Ovary (tissue), 9 donors: ENCODE measurements around the gene NPIPB2. TPM values are rescaled to one million over a fixed set of nuclear protein-coding genes. Genes with fewer than 3 reads are reported as not detected.
"Not testable (repeated sequence)": the region's sequence is repeated elsewhere in the genome, so short reads cannot be mapped to it uniquely, and the experiment has no call there.

ENCODE experiments used
- DNase-seq, 5 donors: peaks; one replicate each; pipeline ENCODE4 v3.0.0-alpha.2; 2019 to 2020
- H3K27ac ChIP-seq, 2 donors: fragments of 200-600 bp; one replicate each; pipeline versions ENCODE4 v1.5.1 to v1.8.0; 2019 to 2022
- H3K27me3 ChIP-seq: fragments of 200-600 bp; one replicate; pipeline ENCODE4 v1.8.0; 2022
- H3K36me3 ChIP-seq: fragments of 200-600 bp; sonication (generic); one replicate; pipeline ENCODE4 v1.5.1; 2019
- H3K4me1 ChIP-seq: one replicate; pipeline ENCODE4 v1.8.1; 2013; ENCODE audit warnings: mild to moderate bottlenecking, moderate library complexity; ENCODE audit not compliant: insufficient read depth
- H3K4me3 ChIP-seq: fragments of 200-600 bp; sonication (generic); one replicate; pipeline ENCODE4 v1.5.1; 2017
- H3K9me3 ChIP-seq, 2 donors: fragments of 200-600 bp in 1 of 2; sonication (generic) in 1 of 2; one replicate each; pipeline versions ENCODE4 v1.5.1 to v1.8.1; 2013 to 2019; ENCODE audit warnings: mild to moderate bottlenecking in 1 of 2, moderate library complexity in 1 of 2
- EP300 ChIP-seq: sonication (generic); formaldehyde crosslinking; IDR thresholded peaks from one replicate; pipeline ENCODE4 v1.6.1; 2017; ENCODE audit warnings: antibody characterized with exemption
- POLR2A ChIP-seq: fragments of 450-650 bp; IDR thresholded peaks from one replicate; pipeline ENCODE4 v1.6.1; 2017; ENCODE audit warnings: antibody characterized with exemption, mild to moderate bottlenecking, moderate library complexity
- WGBS, 3 donors: extraction: QIAGEN DNeasy Blood & Tissue Kit in 1 of 3; methylation state at CpG; one replicate each; pipeline versions ENCODE4 v1.1.5 to v1.1.7; 2013 to 2017; 5-methylcytosine and 5-hydroxymethylcytosine counted together
- intact Hi-C, 4 donors: fragments of 100-400 bp; cut with DNase I; formaldehyde crosslinking; loops; one replicate each; pipeline versions ENCODE4 v1.11.0 to v1.15.1; 2022 to 2023
- polyA plus RNA-seq, 2 donors: library from polyadenylated mRNA; stranded (reverse); fragments of 200-250 nt in 1 of 2; fragments of 350-450 nt in 1 of 2; fragmentation: Illumina TruSeq in 1 of 2; extraction: RNeasy Lipid Tissue Mini Kit (QIAGEN cat#74804) in 1 of 2; gene quantifications; one replicate each; pipeline ENCODE4 v1.2.3, GENCODE V29; 2013 to 2014
- total RNA-seq, 7 donors: library from RNA; depleted of rRNA in 2 of 7; stranded (reverse); fragments of >200 nt in 2 of 7; fragmentation: NEBNext Ultra II Directional in 3 of 7; extraction: Animal tissue kit (Norgen Biotek cat#: 25700) in 3 of 7; gene quantifications; one replicate each; pipeline versions ENCODE4 v1.1.0 to v1.2.4, GENCODE V29; 2016 to 2023
- TF ChIP-seq, protein P1 (sequence below), 3 donors: fragments of 450-650 bp in 2 of 3; fragments of 200-600 bp in 1 of 3; IDR thresholded peaks; one replicate each; pipeline versions ENCODE4 v1.5.1 to v1.8.0; 2016 to 2022; ENCODE audit warnings: antibody characterized with exemption in 3 of 3, mild to moderate bottlenecking in 1 of 3
- donor health status: DM: no; HTN: no; CAD: no; lungs with moderate emphysema.
- donor health status: DM: no; HTN: no; CAD: no.
- donor health status: Bipolar disorder and iron deficiency.
- donor health status: DM: yes; HTN: yes; CAD: no.
- donor health status: DM: no; HTN: no; CAD: no.
- donor health status: DM: yes; HTN: yes; CAD: no.

NPIPB2 gene
- total and polyA plus RNA-seq, 9 donors = 4.7 to 19.3 (median 8.7) TPM

DNA sequence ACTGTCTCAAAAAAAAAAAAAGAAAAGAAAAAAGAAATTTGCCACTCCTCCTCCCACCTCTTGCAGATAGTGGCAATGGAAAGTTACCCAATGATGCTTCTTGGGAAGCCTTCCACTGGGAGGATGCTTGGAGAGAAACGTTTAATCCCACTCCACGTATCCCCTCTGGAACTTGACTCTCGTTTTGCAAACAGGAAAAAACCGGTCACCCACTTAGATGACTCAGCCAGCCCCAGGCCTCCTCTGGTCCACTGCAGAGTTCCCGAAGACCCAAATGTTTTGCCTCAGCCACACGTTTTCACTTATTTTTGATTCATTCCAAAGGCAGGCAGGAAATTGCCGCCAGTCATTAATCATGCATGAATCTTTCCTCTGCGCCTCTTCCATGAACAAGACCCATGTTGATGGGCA, 13.9 kb upstream of the NPIPB2 start:
- Histone ChIP-seq H3K9me3 (no peaks in the 10 kb centered on the region), H3K4me1 (no peaks in the 10 kb centered on the region), H3K36me3 (no peaks in the 10 kb centered on the region), H3K27ac (no peak overlapping the region), H3K27me3 (no peaks in the 10 kb centered on the region), H3K4me3 (no peak overlapping the region)
- intact Hi-C loops = loop anchor here in 1 of 4 donors (5.0 kb wide), 1 partner anchor 1622 kb away; no protein-coding TSS in a partner anchor
- 48 to 66% (median 61%) methylated on average over 8 of the region's 8 CpGs for WGBS, 3 donors
- TF ChIP-seq EP300 (no peak), POLR2A (no peak)
- TF ChIP-seq, protein P1, sequence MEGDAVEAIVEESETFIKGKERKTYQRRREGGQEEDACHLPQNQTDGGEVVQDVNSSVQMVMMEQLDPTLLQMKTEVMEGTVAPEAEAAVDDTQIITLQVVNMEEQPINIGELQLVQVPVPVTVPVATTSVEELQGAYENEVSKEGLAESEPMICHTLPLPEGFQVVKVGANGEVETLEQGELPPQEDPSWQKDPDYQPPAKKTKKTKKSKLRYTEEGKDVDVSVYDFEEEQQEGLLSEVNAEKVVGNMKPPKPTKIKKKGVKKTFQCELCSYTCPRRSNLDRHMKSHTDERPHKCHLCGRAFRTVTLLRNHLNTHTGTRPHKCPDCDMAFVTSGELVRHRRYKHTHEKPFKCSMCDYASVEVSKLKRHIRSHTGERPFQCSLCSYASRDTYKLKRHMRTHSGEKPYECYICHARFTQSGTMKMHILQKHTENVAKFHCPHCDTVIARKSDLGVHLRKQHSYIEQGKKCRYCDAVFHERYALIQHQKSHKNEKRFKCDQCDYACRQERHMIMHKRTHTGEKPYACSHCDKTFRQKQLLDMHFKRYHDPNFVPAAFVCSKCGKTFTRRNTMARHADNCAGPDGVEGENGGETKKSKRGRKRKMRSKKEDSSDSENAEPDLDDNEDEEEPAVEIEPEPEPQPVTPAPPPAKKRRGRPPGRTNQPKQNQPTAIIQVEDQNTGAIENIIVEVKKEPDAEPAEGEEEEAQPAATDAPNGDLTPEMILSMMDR (IDR thresholded peaks at IDR 0.05) = no peak
- no peak for DNase-seq

DNA sequence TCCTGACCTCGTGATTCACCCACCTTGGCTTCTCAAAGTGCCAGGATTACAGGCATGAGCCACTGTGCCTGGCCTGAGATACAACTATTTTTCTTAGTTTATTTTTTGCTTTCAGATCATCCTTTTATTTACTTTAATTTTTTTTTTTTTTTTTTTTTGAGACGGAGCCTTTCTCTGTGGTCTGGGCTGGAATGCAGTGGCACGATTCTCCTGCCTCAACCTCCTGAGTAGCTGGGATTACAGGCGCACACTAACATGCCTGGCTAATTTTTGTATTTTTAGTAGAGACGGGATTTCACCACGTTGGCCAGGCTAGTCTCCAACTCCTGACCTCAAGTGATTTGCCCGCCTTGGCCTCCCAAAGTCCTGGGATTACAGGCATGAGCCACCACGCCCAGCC, 11.7 kb upstream of the NPIPB2 start:
- 80 to 86% (median 85%) methylated on average over 8 of the region's 8 CpGs for WGBS, 3 donors
- H3K4me1 ChIP-seq, H3K36me3 ChIP-seq, H3K9me3 ChIP-seq, H3K4me3 ChIP-seq, H3K27ac ChIP-seq, intact Hi-C loops, H3K27me3 ChIP-seq, DNase-seq: not testable (repeated sequence)

DNA sequence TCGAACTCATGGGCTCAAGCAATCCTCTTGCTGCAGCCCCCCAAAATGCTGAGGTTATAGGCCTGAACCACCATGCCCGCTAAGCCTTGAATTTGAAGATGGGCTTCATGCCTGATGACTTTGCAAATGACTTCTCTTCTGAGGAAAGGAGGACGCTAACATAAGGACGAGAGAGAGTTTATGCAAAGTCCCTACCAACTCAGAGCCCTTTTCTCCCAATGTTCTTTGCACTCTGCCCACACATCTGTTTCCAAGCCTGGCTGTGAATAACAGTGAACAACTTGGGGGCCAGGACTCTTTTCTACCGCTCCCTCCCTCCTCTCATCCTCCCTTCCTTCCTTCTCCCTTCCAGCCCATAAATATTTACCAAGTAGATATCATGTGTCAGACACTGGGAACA, 8.5 kb upstream of the NPIPB2 start:
- Histone ChIP-seq H3K9me3 (no peaks in the 10 kb centered on the region), H3K4me1 (no peaks in the 10 kb centered on the region), H3K27ac (no peak overlapping the region), H3K4me3 (no peak overlapping the region), H3K27me3 (no peaks in the 10 kb centered on the region), H3K36me3 (no peaks in the 10 kb centered on the region)
- WGBS, 3 donors = 51 to 60% (median 57%) methylated on average over 5 of the region's 5 CpGs
- intact Hi-C loops = loop anchor here in 1 of 4 donors (2.0 kb wide), 1 partner anchor 14 kb away; the partner anchor contains the start of gene TNFRSF17
- DNase-seq = no peak
- TF ChIP-seq POLR2A = no peak
- TF ChIP-seq, protein P1 (IDR thresholded peaks at IDR 0.05) = no peak
- TF ChIP-seq EP300 = no peak

DNA sequence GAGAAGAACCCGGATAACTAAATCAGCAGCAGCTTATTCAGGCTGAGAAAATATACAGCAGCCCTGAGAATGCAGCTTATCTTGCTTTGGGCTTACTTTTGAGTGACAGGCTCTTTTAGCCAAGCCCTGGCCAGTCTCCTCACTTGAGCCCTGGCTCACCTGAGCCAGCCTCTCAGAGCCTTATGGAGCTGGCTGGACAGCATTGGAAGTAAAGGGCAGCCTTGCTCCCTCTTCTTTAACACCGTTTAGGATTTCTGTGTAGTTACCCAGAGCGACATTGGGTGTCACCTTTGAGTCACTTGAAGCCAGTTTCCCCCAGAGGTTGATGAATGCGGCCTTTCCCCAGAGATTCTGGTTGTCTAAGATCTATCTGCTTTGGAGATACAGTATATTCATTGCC, 7.7 kb upstream of the NPIPB2 start:
- no peak overlapping the region for H3K4me3 ChIP-seq
- intact Hi-C loops = no loop called here
- no peak for DNase-seq
- no peaks in the 10 kb centered on the region for H3K27me3 ChIP-seq
- H3K9me3 ChIP-seq = no peaks in the 10 kb centered on the region
- H3K27ac ChIP-seq = no peak overlapping the region
- 24 to 31% (median 26%) methylated on average over 4 of the region's 4 CpGs for WGBS, 3 donors
- no peak for TF ChIP-seq POLR2A
- H3K4me1 ChIP-seq = no peaks in the 10 kb centered on the region
- no peaks in the 10 kb centered on the region for H3K36me3 ChIP-seq

DNA sequence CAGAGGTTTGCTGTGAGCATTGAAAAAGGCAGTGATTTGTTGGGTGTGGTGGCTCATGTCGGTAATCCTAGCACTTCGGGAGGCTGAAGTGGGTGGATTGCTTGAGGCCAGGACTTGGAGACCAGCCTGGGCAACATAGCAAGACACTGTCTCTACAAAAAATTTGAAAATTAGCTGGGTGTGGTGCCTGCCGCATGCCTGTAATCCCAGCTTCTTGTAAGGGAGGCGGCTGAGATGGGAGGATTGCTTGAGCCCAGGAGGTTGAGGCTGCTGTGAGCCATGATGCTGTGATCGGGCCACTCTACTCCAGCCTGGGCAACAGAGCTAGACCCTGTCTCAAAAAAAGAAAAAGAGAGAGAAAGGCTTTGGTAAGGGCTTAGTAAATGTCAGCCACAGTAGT, 7.0 kb upstream of the NPIPB2 start:
- no peak overlapping the region for H3K27ac ChIP-seq
- no peaks in the 10 kb centered on the region for H3K9me3 ChIP-seq
- no peak overlapping the region for H3K4me3 ChIP-seq
- TF ChIP-seq EP300 (no peak), POLR2A (no peak)
- TF ChIP-seq, protein P1 (IDR thresholded peaks at IDR 0.05) = no peak
- no peak for DNase-seq
- intact Hi-C loops = no loop called here
- no peaks in the 10 kb centered on the region for H3K27me3 ChIP-seq
- no peaks in the 10 kb centered on the region for H3K36me3 ChIP-seq
- no peaks in the 10 kb centered on the region for H3K4me1 ChIP-seq
- WGBS, 3 donors = 93 to 99% (median 98%) methylated on average over 5 of the region's 5 CpGs
